HPDE6-E6E7 (cell line): ENCODE results near the gene RNF14.
"Not testable (repeated sequence)": the region's sequence is repeated elsewhere in the genome, so short reads cannot be mapped to it uniquely, and the experiment has no call there.

Experiments used
- DNase-seq: peaks from one replicate; pipeline ENCODE4 v3.0.0; 2011; ENCODE audit warnings: missing footprints; ENCODE audit errors: extremely low spot score

Gene RNF14

DNA sequence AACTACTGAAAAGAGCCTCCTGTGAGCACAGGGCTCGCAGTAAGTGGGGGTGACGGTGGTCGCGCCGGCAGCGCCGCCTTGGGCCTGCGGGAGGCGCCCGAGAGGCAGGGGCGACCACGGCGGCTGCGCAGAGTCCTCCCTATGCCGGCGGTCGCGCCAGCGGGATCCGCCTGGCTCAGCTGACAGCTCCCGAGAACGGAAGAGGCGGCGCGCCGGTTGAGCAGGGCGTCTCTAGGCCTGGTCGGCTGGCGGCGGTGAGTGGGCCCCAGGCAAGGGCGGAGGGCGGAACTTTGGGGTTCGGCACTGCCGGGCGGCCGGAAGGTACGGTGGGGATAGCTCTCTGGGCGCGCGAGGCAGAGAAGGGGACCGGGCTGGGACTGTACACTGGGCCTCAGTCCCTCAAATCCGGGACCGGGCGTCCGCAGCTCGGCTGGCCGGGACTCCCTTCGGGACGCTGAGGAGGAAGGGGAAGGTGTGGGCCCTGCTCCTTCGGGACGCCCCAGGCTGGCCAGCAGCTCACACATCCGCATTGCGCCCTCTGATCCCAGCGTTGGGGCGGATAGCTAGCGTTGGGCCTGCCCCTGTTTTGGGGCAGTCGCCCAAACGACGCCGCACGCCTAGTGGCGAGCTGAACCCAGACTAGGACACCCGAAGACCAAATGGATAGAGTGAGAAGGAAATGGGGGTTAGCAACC, at the start of gene RNF14:
Gene RNF14, plus strand, starts transcription at position 192 of the 695 bp plus-strand sequence. CDS start 4,484 bp downstream, outside the sequence.
- peak; percentile 97 for DNase-seq

DNA sequence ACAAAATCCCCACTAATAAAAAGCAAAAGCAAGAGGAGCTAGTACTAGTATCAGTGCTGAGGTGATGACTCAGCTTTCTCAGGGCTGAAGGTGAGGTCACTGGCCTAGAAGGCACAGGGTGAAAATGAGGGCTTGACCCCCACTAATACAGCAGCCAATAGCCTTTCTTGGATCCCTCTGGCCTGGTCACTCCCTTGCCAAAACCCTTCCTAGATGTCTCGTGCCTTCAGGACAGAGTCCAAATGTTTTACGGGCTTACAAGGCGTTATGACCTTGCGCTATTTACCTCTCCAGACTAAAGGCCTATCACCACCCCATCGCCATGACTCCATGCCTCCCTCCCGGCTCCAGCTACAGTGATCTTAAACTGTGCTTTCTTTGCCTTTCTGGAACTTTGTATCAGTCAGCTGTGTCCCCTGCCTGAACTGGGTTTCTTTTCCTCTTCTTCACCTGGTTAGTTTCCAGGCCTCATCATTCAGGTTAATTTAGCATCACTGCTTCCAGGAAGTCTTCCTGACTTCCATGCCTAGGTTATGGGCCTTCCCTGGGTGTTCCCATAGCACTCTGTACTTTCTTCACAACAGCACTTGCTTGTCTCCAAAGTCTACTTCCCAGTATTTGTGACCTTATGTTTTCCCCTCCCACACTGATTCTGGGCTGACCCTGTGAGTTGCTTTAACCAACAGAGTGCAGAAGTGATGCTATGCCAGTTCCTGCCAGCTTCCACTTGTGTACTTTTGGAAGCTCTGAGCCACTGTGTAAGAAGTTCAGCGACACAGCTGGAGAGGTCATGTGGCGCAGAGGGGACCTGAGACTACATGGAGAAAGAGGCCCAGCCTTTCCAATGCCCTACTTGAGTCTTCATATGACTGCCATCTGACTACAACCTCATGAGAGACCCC, 49.4 kb upstream of the RNF14 start:
- DNase-seq = no peak

DNA sequence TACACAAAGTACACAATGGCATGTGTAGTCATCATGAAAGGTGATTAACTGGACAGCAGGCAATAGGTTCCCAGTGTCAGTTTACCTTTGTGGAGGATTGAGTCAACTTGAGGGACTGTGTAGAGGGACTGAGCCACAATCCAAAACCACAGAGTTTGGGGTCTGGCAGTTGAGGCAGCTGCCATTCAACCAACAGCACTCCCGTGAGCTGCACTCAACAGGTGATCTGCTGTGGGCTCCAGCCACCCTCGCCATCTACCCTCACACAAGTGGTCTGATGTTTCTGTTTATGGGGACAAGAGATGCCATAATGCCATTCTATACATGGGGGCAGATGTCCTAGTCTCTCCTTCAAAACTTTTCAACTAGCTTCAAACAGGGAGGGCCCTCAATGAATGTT, 48.1 kb upstream of the RNF14 start:
- no peak for DNase-seq

GRCh38 chr5:141922827-141923447, 46.0 kb upstream of the RNF14 start:
- not testable (repeated sequence) for DNase-seq

DNA sequence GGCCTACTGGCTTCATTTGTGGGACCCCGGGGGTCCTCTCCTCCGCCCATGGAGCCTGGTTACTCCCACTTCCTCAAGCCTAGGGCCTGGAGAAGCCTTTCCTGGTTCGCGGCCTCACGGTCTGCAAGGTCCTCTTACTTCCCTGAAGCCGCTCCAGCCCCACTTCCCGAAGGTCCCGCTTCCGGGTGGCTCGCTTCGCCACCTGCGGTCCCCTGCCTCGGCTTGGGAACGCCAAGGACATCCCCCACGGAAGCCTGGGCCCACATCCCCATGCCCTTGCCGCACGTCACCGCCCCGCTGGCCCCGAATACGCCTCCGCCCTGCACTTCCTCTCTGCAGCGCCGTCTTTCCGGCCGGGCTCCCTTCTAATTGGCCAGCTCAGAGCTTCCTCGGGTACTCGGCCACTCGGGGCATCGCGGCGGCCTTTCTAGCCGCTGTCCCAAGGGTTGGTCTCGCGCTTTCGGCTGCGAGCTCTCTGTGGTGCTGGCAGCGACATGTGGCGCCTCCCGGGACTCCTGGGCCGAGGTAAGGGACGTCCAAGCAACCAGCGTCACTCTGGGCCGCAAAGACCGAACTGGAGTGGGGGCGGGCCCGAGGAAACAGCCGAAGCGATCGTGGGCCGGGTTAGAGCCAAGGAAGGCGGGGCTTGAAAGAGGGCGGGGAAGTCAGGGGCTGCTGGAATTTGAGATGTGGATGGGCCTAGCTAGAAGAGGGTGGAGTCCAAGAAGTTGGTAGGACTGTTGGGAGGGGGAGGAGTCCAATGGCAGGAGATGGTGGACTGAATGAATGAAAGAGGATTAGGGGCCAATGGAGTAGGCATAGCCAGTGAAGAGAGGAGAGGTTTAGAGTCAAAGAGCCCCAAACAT, 45.2 kb upstream of the RNF14 start, which contains the start of gene DELE1:
Gene DELE1, plus strand, starts transcription at position 424 of the 866 bp plus-strand sequence. Its CDS starts 71 bp downstream, at position 495.
- peak; percentile 97 for DNase-seq

GRCh38 chr5:141926434-141926833, 42.5 kb upstream of the RNF14 start:
- no peak for DNase-seq

DNA sequence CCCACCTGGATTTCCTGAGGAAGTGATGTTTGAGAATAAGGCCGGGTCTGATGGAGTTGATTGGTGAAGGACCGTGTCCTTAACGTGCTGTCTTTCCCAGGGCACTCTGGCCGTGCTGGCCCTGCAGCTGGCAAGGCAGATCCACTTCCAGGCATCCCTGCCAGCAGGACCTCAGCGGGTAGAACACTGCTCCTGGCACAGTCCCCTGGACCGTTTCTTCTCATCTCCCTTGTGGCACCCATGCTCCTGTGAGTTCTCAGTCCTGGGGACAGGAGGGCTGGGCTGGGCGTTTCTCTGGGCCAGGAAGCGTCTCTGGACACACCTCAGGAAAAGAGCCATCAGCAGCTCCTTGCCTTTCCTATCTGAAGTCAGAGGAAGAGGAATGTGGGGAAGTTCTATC, 40.9 kb upstream of the RNF14 start:
- DNase-seq = no peak

GRCh38 chr5:141929398-141930058, 39.4 kb upstream of the RNF14 start:
- DNase-seq = no peak

DNA sequence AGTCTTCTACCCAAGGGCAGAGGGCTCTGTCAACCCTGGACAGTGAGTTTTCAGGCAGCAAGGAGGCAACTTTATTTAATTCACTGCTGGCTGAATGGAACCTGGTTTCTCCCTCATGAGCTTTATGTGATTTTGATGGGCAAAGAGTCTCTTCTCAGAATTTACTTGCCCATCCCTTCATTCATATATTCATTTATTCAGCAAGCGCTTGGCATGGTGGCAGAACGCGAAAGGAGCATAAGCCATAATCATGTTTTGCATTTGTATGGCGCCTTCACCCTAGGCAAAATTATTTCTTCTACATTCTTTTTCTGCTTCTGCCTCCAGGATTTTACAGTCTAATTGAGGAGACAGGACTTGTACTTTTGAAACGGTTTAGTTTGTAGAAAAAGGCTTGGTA, 37.2 kb upstream of the RNF14 start:
- DNase-seq = no peak

- DNase-seq = no peak
These were observed 35.8 kb upstream of the RNF14 start for GRCh38 chr5:141933151-141933550.

- no peak for DNase-seq
These were observed 34.6 kb upstream of the RNF14 start for GRCh38 chr5:141934099-141934844.

GRCh38 chr5:141935538-141935937, 33.4 kb upstream of the RNF14 start:
- DNase-seq = peak; percentile 77

DNA sequence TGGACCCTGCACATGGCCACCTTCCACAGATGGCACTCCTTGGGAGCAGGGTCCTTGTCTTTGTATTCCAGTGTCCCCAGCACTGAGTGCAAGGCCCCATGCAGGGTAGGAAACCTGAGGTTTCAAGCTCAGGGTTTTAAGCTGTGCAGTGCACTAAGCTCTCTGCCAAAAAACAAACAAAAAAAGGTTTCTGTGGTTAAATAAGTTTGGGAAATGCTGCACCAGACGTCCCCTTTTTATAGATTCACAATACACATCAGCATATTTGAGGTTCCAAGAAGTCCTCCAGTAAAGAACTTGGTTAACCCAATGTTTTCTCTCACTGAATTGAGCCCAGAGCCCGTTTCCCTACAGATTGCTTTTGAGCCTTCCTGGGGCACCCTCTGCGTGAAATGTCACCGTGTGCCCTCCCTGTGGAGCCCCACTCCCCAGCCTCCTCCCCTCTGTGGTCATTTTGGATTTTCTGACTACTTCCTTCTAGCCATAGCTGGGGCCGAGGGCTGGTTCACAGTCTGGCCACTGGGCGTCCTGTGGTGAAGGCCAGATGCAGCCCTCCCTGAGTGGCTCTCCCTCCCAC, 28.1 kb upstream of the RNF14 start:
- DNase-seq = no peak

DNA sequence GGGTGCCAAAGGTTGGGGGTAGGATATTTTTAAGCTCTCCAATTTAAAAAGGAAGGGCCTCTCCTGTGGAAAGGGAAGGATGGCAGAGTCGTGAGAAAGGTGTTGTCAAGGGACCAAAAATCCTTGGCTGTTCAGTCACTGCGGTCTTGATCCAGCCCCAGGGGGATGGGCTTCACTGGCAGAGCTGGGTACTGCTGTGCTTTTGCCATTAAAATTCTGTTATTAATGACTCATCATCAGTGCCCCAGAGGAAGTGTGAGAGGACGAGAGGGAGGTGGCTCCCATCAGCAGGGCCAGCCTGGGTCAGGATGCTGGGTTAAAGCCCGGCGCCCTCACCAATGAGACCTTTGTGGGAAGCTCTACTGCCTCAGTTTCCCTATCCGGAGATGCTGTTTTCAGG, 27.6 kb upstream of the RNF14 start:
- DNase-seq = no peak

- no peak for DNase-seq
These were observed 27.1 kb upstream of the RNF14 start for GRCh38 chr5:141941779-141942178.

GRCh38 chr5:141942185-141942857, 26.6 kb upstream of the RNF14 start:
- no peak for DNase-seq

DNA sequence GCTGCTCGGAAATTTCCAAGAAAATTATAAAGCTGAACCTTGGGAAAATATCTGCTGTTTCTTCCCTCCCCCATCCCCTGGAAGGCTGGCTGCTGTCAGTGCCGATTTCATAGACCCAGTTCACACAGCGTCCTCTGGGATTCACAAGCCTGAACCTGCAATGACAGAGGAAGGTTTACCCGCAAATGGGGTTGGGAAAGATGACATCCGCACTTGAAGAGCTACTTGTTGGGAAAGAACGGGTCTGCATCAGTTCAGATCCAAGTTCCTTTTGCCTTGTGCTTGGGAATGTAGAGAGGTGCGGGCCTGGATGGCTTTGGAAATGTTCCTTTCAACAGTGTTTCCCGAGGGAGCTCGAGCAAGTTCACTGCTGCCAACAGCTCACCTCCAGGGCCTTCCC, 24.8 kb upstream of the RNF14 start:
- DNase-seq = no peak

GRCh38 chr5:141945511-141946051, 23.3 kb upstream of the RNF14 start:
- no peak for DNase-seq

- no peak for DNase-seq
These were observed 21.6 kb upstream of the RNF14 start for GRCh38 chr5:141947316-141947715.
